Tibial artery (tissue), 4 donors: ENCODE data around the gene IMMP2L.

ENCODE experiments used
- DNase-seq, 2 donors: peaks; one replicate each; pipeline ENCODE4 v3.0.0-alpha.2; 2019
- H3K27ac ChIP-seq, 2 donors: fragments of 200-600 bp; sonication (generic) in 1 of 2; 1 replicate in 1 of 2; 2 replicates in 1 of 2; pipeline ENCODE4 v1.5.1; 2018 to 2019; ENCODE audit warnings: mild to moderate bottlenecking in 1 of 2
- H3K27me3 ChIP-seq, 2 donors: fragments of 200-600 bp; sonication (generic) in 1 of 2; one replicate each; pipeline versions ENCODE4 v1.5.1 to v1.6.0; 2016 to 2019
- H3K36me3 ChIP-seq, 3 donors: fragments of 200-600 bp; sonication (generic) in 2 of 3; one replicate each; pipeline ENCODE4 v1.5.1; 2016 to 2019; ENCODE audit warnings: mild to moderate bottlenecking in 2 of 3
- H3K4me1 ChIP-seq, 4 donors: fragments of 200-600 bp; sonication (generic) in 2 of 4; 1 replicate in 3 of 4; 2 replicates in 1 of 4; pipeline ENCODE4 v1.5.1; 2016 to 2019
- H3K4me3 ChIP-seq, 2 donors: fragments of 200-600 bp; sonication (generic) in 1 of 2; 1 replicate in 1 of 2; 2 replicates in 1 of 2; pipeline ENCODE4 v1.5.1; 2018 to 2019; ENCODE audit warnings: mild to moderate bottlenecking in 2 of 2
- H3K9me3 ChIP-seq, 3 donors: fragments of 200-600 bp; sonication (generic) in 1 of 3; one replicate each; pipeline ENCODE4 v1.5.1; 2016 to 2019
- intact Hi-C: fragments of 100-400 bp; cut with DNase I; formaldehyde crosslinking; loops from one replicate; pipeline ENCODE4 v1.15.0; 2023; ENCODE audit warnings: low total_unique reads
- TF ChIP-seq, protein P1 (sequence below), 2 experiments: fragments of 200-600 bp in 1 of 2; fragments of 450-650 bp in 1 of 2; IDR thresholded peaks; one replicate each; pipeline ENCODE4 v1.5.1; 2017 to 2019; ENCODE audit warnings: antibody characterized with exemption in 2 of 2, mild to moderate bottlenecking in 1 of 2, moderate library complexity in 1 of 2

Gene IMMP2L

DNA sequence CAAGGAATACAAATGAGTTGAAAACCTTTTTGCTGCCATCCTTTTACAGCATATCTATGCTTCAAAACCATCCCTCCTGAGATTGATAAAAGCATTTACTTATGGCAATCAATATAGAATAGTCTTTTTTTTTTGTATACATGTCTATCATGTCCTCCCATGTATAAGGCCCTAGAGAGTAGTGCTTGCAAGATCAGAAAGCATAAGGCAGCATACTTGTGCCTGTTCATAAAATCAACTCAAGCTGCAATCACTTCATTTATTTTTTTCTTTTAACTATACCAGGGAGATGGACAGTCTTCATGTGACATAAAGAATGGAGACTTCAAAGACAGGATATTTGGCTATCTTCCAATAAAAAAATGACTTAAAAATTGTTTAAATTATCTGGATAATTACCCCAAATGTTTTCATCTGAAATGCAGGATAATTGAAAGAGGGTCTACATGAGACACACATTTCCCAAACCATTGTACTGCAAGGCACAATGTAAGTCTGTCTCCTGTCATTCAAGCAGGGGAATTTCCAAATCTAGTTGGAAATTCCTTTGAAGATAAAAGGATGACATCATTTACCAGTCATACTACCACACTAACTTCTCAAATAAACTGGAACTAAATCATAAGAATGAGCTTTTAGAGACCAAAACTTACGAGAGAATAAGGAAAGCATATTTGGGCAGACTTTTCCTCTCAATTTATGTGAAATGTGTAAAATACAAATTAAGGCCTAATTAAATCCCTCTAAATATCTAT is 448.9 kb downstream of the IMMP2L start:
- intact Hi-C loops: no loop called here
- Histone ChIP-seq H3K36me3 (no peaks in the 10 kb centered on the region), H3K27me3 (no peaks in the 10 kb centered on the region), H3K27ac (no peak overlapping the region), H3K4me1 (peaks cover 0 to 30% (median 6%) of the 10 kb centered on the region in 4 donors), H3K4me3 (no peak overlapping the region), H3K9me3 (no peaks in the 10 kb centered on the region)
- TF ChIP-seq, protein P1, sequence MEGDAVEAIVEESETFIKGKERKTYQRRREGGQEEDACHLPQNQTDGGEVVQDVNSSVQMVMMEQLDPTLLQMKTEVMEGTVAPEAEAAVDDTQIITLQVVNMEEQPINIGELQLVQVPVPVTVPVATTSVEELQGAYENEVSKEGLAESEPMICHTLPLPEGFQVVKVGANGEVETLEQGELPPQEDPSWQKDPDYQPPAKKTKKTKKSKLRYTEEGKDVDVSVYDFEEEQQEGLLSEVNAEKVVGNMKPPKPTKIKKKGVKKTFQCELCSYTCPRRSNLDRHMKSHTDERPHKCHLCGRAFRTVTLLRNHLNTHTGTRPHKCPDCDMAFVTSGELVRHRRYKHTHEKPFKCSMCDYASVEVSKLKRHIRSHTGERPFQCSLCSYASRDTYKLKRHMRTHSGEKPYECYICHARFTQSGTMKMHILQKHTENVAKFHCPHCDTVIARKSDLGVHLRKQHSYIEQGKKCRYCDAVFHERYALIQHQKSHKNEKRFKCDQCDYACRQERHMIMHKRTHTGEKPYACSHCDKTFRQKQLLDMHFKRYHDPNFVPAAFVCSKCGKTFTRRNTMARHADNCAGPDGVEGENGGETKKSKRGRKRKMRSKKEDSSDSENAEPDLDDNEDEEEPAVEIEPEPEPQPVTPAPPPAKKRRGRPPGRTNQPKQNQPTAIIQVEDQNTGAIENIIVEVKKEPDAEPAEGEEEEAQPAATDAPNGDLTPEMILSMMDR (IDR thresholded peaks at IDR 0.05): no peak
- DNase-seq: no peak

- DNase-seq: no peak
- H3K9me3 ChIP-seq: no peaks in the 10 kb centered on the region
- peaks cover 0 to 40% (median 6%) of the 10 kb centered on the region in 4 donors for H3K4me1 ChIP-seq
- H3K36me3 ChIP-seq: no peaks in the 10 kb centered on the region
- no peak overlapping the region for H3K27ac ChIP-seq
- intact Hi-C loops: no loop called here
- H3K27me3 ChIP-seq: no peaks in the 10 kb centered on the region
- TF ChIP-seq, protein P1 (IDR thresholded peaks at IDR 0.05): no peak
- H3K4me3 ChIP-seq: no peak overlapping the region
Measured at GRCh38 chr7:111112439-111112838, 449.9 kb downstream of the IMMP2L start.

DNA sequence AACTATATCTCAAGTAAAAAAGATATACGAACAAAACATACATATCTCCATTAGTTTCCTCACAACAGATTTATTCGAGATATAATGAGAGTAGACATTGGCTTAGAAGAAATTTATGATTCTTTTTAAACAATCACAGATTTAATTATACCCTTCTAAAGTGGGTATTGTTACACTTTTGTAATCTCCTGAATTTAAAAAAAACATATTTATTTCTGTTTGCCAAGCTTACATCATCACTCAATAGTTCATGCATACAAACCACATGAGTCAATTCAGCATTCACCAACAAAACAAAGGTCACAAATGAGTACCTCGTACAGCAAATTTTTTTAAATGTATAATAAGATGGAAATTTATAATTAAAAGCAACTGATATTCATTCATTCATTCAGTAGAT is 453.8 kb downstream of the IMMP2L start:
- intact Hi-C loops: no loop called here
- peaks cover 0 to 36% (median 6%) of the 10 kb centered on the region in 4 donors for H3K4me1 ChIP-seq
- TF ChIP-seq, protein P1 (IDR thresholded peaks at IDR 0.05): no peak
- no peak overlapping the region for H3K4me3 ChIP-seq
- no peaks in the 10 kb centered on the region for H3K36me3 ChIP-seq
- H3K27me3 ChIP-seq: no peaks in the 10 kb centered on the region
- no peaks in the 10 kb centered on the region for H3K9me3 ChIP-seq
- DNase-seq: no peak
- H3K27ac ChIP-seq: no peak overlapping the region

- H3K9me3 ChIP-seq: no peaks in the 10 kb centered on the region
- intact Hi-C loops: no loop called here
- DNase-seq: no peak
- TF ChIP-seq, protein P1 (IDR thresholded peaks at IDR 0.05): no peak
- H3K4me1 ChIP-seq: peaks cover 0 to 31% (median 6%) of the 10 kb centered on the region in 4 donors
- H3K36me3 ChIP-seq: no peaks in the 10 kb centered on the region
- no peak overlapping the region for H3K27ac ChIP-seq
- H3K27me3 ChIP-seq: no peaks in the 10 kb centered on the region
- no peak overlapping the region for H3K4me3 ChIP-seq
Measured at GRCh38 chr7:111108000-111108399, 454.3 kb downstream of the IMMP2L start.

GRCh38 chr7:111107579-111107978 is 454.7 kb downstream of the IMMP2L start:
- Histone ChIP-seq H3K36me3 (no peaks in the 10 kb centered on the region), H3K27me3 (no peaks in the 10 kb centered on the region), H3K9me3 (no peaks in the 10 kb centered on the region), H3K4me1 (peaks cover 0 to 27% (median 3%) of the 10 kb centered on the region in 4 donors), H3K4me3 (no peak overlapping the region), H3K27ac (no peak overlapping the region)
- no peak for DNase-seq
- intact Hi-C loops: no loop called here
- TF ChIP-seq, protein P1 (IDR thresholded peaks at IDR 0.05): no peak
